HepG2 (cell line): ENCODE results near the gene TMEM131L. TPM values are rescaled to one million over a fixed set of nuclear protein-coding genes. Genes with fewer than 3 reads are reported as not detected.
A peak's percentile ranks its signal among the peaks of the same experiment; 100 is the strongest.

Source experiments
- GABPA ChIP-seq, 2 experiments: IDR thresholded peaks; 2 replicates each; pipeline ENCODE4 v1.6.1; 2011 to 2016; ENCODE audit warnings: low read depth in 2 of 2, low read length in 1 of 2, missing biosample characterization in 1 of 2, missing genetic modification characterization in 1 of 2
- HHEX ChIP-seq: IDR thresholded peaks from 2 replicates; pipeline ENCODE4 v1.6.1; 2016; ENCODE audit warnings: control low read depth
- MED8 ChIP-seq: sonication (generic); formaldehyde crosslinking; IDR thresholded peaks from 2 replicates; pipeline ENCODE4 v1.8.1; 2023; ENCODE audit warnings: mild to moderate bottlenecking, missing genetic modification reagents; ENCODE audit not compliant: insufficient replicate concordance
- RFX3 ChIP-seq: IDR thresholded peaks from 2 replicates; pipeline ENCODE4 v1.6.1; 2016; ENCODE audit warnings: missing biosample characterization, missing genetic modification reagents
- TARDBP ChIP-seq: sonication (generic); formaldehyde crosslinking; IDR thresholded peaks from 2 replicates; pipeline ENCODE4 v1.8.0; 2022; ENCODE audit warnings: mild to moderate bottlenecking, missing genetic modification reagents
- ZNF20 ChIP-seq: sonication (generic); formaldehyde crosslinking; IDR thresholded peaks from 2 replicates; pipeline ENCODE4 v1.4.0; 2020; ENCODE audit warnings: mild to moderate bottlenecking, moderate library complexity, missing genetic modification reagents
- ZNF235 ChIP-seq: sonication (generic); formaldehyde crosslinking; IDR thresholded peaks from 2 replicates; pipeline ENCODE4 v1.8.1; 2023; ENCODE audit warnings: mild to moderate bottlenecking, missing genetic modification reagents, borderline replicate concordance
- ZNF253 ChIP-seq: sonication (generic); formaldehyde crosslinking; IDR thresholded peaks from 2 replicates; pipeline ENCODE4 v1.8.0; 2022; ENCODE audit warnings: mild to moderate bottlenecking, missing genetic modification reagents, borderline replicate concordance
- ZNF296 ChIP-seq: sonication (generic); formaldehyde crosslinking; conservative IDR thresholded peaks from 2 replicates; pipeline ENCODE4 v1.5.0; 2020; ENCODE audit warnings: mild to moderate bottlenecking, missing genetic modification reagents
- ZNF34 ChIP-seq: sonication (generic); formaldehyde crosslinking; IDR thresholded peaks from 2 replicates; pipeline ENCODE4 v1.4.0; 2020; ENCODE audit warnings: mild to moderate bottlenecking, missing genetic modification reagents, borderline replicate concordance
- ZNF484 ChIP-seq: sonication (generic); formaldehyde crosslinking; IDR thresholded peaks from 2 replicates; pipeline ENCODE4 v1.5.1; 2020; ENCODE audit warnings: mild to moderate bottlenecking, low read depth, missing genetic modification reagents, borderline replicate concordance
- ZSCAN30 ChIP-seq: sonication (generic); formaldehyde crosslinking; IDR thresholded peaks from 2 replicates; pipeline ENCODE4 v1.5.0; 2020; ENCODE audit warnings: mild to moderate bottlenecking, missing genetic modification reagents
- polyA plus RNA-seq, 8 experiments: library from polyadenylated mRNA; depleted of rRNA in 3 of 8; stranded (reverse) in 7 of 8; unstranded in 1 of 8; fragments of >200 nt; fragmentation: Illumina TruSeq in 4 of 8; extraction: Trizol in 4 of 8; gene quantifications; 2 replicates each; pipeline versions ENCODE4 v1.2.1 to v1.2.3, GENCODE V29; 2011 to 2016; ENCODE audit warnings: low read depth in 4 of 8, missing spikeins in 1 of 8, mixed read lengths in 1 of 8; ENCODE audit not compliant: insufficient read depth in 1 of 8
- total RNA-seq, 5 experiments: library from RNA; depleted of rRNA; stranded (reverse); fragments of >200 nt; fragmentation: Illumina TruSeq; extraction: Trizol; gene quantifications; 2 replicates each; pipeline ENCODE4 v1.2.3, GENCODE V29; 2016; ENCODE audit warnings: low read depth in 1 of 5
- TF ChIP-seq, protein P1 (sequence below): IDR thresholded peaks from 2 replicates; pipeline ENCODE4 v1.6.1; 2016; ENCODE audit warnings: mild to moderate bottlenecking, missing biosample characterization, missing genetic modification reagents
- TF ChIP-seq, protein P2 (sequence below): IDR thresholded peaks from 2 replicates; pipeline ENCODE4 v1.6.1; 2016; ENCODE audit warnings: missing compliant biosample characterization, missing genetic modification reagents, borderline replicate concordance
- TF ChIP-seq, protein P3 (sequence below): sonication (generic); formaldehyde crosslinking; IDR thresholded peaks from 2 replicates; pipeline ENCODE4 v1.8.0; 2022; ENCODE audit warnings: missing genetic modification reagents, mild to moderate bottlenecking, borderline replicate concordance
- TF ChIP-seq, protein P4 (sequence below): sonication (generic); formaldehyde crosslinking; IDR thresholded peaks from 2 replicates; pipeline ENCODE4 v1.9.0; 2021; ENCODE audit warnings: missing genetic modification reagents, borderline replicate concordance
- TF ChIP-seq, protein P5 (sequence below): IDR thresholded peaks from 2 replicates; pipeline ENCODE4 v1.6.1; 2016; ENCODE audit warnings: missing compliant biosample characterization, missing genetic modification reagents, borderline replicate concordance
- TF ChIP-seq, protein P6 (sequence below): sonication (generic); formaldehyde crosslinking; IDR thresholded peaks from 2 replicates; pipeline ENCODE4 v1.8.0; 2022; ENCODE audit warnings: mild to moderate bottlenecking, missing genetic modification reagents, moderate library complexity
- TF ChIP-seq, protein P7 (sequence below): sonication (generic); formaldehyde crosslinking; conservative IDR thresholded peaks from 2 replicates; pipeline ENCODE4 v1.4.0; 2020; ENCODE audit warnings: missing genetic modification reagents

TMEM131L gene
- total and polyA plus RNA-seq, 2 of the 13 experiments (the other 11 are each of a cell fraction or from before 2014, with no cell fraction given) = 2.2 to 4.5 TPM

DNA sequence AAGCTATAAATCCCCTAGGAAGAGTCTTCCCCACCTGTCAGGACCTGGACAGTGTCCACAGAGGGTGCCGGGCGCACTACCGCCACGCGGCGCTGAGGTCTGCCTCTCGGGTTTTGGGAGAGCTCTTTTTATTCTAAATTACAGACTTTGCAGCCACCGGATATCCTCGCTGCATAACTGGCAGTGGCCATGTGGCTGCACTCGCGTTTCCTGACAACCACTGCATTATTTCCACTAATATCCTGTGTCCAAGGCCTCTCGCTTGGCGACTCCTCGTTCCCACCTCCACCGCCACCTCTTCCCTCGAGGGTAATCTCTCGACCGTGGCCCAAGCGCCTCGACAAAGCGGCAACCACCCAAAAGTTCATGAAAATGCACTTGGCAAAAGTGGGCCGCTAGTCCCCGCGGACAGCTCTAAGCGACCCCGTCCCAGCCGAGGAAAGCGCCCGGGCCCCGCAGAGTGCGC is 512 bp upstream of the TMEM131L start (continued):
- TF ChIP-seq ZNF484 (CRISPR knock-in tag) (no peak), ZSCAN30 (CRISPR knock-in tag) (no peak), HHEX (CRISPR knock-in tag) (no peak), MED8 (CRISPR knock-in tag) (no peak), TARDBP (CRISPR knock-in tag) (no peak), ZNF34 (no peak), RFX3 (CRISPR knock-in tag) (no peak), ZNF296 (CRISPR knock-in tag) (no peak), ZNF20 (CRISPR knock-in tag) (peak; percentile 57; the same call in 1 of the 2 replicates), ZNF235 (CRISPR knock-in tag) (0 out of 2 replicates have a peak, but pooled peaks have one; percentile 56), ZNF253 (CRISPR knock-in tag) (no peak), GABPA (IDR thresholded peaks at IDR 0.05; ENCODE audit: low read depth, low read length) (no peak), GABPA (CRISPR knock-in tag; IDR thresholded peaks at IDR 0.05; ENCODE audit: low read depth) (no peak)
- TF ChIP-seq, protein P1, sequence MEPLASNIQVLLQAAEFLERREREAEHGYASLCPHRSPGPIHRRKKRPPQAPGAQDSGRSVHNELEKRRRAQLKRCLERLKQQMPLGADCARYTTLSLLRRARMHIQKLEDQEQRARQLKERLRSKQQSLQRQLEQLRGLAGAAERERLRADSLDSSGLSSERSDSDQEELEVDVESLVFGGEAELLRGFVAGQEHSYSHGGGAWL (CRISPR knock-in tag) = no peak
- TF ChIP-seq, protein P2, sequence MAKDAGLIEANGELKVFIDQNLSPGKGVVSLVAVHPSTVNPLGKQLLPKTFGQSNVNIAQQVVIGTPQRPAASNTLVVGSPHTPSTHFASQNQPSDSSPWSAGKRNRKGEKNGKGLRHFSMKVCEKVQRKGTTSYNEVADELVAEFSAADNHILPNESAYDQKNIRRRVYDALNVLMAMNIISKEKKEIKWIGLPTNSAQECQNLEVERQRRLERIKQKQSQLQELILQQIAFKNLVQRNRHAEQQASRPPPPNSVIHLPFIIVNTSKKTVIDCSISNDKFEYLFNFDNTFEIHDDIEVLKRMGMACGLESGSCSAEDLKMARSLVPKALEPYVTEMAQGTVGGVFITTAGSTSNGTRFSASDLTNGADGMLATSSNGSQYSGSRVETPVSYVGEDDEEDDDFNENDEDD (CRISPR knock-in tag) = peak; percentile 42; the same call in 1 of the 2 replicates
- TF ChIP-seq, protein P3, sequence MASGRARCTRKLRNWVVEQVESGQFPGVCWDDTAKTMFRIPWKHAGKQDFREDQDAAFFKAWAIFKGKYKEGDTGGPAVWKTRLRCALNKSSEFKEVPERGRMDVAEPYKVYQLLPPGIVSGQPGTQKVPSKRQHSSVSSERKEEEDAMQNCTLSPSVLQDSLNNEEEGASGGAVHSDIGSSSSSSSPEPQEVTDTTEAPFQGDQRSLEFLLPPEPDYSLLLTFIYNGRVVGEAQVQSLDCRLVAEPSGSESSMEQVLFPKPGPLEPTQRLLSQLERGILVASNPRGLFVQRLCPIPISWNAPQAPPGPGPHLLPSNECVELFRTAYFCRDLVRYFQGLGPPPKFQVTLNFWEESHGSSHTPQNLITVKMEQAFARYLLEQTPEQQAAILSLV = no peak
- TF ChIP-seq, protein P4, sequence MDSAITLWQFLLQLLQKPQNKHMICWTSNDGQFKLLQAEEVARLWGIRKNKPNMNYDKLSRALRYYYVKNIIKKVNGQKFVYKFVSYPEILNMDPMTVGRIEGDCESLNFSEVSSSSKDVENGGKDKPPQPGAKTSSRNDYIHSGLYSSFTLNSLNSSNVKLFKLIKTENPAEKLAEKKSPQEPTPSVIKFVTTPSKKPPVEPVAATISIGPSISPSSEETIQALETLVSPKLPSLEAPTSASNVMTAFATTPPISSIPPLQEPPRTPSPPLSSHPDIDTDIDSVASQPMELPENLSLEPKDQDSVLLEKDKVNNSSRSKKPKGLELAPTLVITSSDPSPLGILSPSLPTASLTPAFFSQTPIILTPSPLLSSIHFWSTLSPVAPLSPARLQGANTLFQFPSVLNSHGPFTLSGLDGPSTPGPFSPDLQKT (CRISPR knock-in tag) = no peak
- TF ChIP-seq, protein P5, sequence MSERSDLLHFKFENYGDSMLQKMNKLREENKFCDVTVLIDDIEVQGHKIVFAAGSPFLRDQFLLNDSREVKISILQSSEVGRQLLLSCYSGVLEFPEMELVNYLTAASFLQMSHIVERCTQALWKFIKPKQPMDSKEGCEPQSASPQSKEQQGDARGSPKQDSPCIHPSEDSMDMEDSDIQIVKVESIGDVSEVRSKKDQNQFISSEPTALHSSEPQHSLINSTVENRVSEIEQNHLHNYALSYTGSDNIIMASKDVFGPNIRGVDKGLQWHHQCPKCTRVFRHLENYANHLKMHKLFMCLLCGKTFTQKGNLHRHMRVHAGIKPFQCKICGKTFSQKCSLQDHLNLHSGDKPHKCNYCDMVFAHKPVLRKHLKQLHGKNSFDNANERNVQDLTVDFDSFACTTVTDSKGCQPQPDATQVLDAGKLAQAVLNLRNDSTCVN (CRISPR knock-in tag) = no peak
- TF ChIP-seq, protein P6, sequence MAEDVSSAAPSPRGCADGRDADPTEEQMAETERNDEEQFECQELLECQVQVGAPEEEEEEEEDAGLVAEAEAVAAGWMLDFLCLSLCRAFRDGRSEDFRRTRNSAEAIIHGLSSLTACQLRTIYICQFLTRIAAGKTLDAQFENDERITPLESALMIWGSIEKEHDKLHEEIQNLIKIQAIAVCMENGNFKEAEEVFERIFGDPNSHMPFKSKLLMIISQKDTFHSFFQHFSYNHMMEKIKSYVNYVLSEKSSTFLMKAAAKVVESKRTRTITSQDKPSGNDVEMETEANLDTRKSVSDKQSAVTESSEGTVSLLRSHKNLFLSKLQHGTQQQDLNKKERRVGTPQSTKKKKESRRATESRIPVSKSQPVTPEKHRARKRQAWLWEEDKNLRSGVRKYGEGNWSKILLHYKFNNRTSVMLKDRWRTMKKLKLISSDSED (CRISPR knock-in tag) = no peak
- TF ChIP-seq, protein P7, sequence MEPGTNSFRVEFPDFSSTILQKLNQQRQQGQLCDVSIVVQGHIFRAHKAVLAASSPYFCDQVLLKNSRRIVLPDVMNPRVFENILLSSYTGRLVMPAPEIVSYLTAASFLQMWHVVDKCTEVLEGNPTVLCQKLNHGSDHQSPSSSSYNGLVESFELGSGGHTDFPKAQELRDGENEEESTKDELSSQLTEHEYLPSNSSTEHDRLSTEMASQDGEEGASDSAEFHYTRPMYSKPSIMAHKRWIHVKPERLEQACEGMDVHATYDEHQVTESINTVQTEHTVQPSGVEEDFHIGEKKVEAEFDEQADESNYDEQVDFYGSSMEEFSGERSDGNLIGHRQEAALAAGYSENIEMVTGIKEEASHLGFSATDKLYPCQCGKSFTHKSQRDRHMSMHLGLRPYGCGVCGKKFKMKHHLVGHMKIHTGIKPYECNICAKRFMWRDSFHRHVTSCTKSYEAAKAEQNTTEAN (CRISPR knock-in tag) = 0 out of 2 replicates have a peak, but pooled peaks have one; percentile 1
